ENCODE data around the gene ALDH18A1. TPM values are rescaled to one million over a fixed set of nuclear protein-coding genes. Genes with fewer than 3 reads are reported as not detected.

ALDH18A1 gene
- total and polyA plus RNA-seq, 10 donors, result 13.0 to 38.8 (median 23.2) TPM

GRCh38 chr10:95560278-95561176 lies 96.0 kb downstream of the ALDH18A1 start:
- Histone ChIP-seq H3K36me3 (no peaks in the 10 kb centered on the region), H3K27me3 (replicated peaks in 1 of 7) (peaks cover 0 to 16% (median 0%) of the 10 kb centered on the region in 7 donors), H3K4me1 (peaks cover 0 to 29% (median 17%) of the 10 kb centered on the region in 6 donors), H3K27ac (peak overlapping the region in 7 of 8 donors; percentile 53 to 83 (median 76)), H3K9me3 (no peaks in the 10 kb centered on the region), H3K4me3 (peak overlapping the region; percentile 56 to 88 (median 72))
- 6 to 21% (median 7%) methylated on average over 15 to 48 of the region's 48 CpGs for WGBS, 5 donors
- TF ChIP-seq POLR2A (IDR thresholded peaks at IDR 0.05) (no peak), POLR2AphosphoS5 (IDR thresholded peaks at IDR 0.05) (peak in 2 of 3 donors; percentile 18 to 29)
- TF ChIP-seq, protein P1, sequence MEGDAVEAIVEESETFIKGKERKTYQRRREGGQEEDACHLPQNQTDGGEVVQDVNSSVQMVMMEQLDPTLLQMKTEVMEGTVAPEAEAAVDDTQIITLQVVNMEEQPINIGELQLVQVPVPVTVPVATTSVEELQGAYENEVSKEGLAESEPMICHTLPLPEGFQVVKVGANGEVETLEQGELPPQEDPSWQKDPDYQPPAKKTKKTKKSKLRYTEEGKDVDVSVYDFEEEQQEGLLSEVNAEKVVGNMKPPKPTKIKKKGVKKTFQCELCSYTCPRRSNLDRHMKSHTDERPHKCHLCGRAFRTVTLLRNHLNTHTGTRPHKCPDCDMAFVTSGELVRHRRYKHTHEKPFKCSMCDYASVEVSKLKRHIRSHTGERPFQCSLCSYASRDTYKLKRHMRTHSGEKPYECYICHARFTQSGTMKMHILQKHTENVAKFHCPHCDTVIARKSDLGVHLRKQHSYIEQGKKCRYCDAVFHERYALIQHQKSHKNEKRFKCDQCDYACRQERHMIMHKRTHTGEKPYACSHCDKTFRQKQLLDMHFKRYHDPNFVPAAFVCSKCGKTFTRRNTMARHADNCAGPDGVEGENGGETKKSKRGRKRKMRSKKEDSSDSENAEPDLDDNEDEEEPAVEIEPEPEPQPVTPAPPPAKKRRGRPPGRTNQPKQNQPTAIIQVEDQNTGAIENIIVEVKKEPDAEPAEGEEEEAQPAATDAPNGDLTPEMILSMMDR (IDR thresholded peaks at IDR 0.05 in 8 of 11, conservative IDR thresholded peaks at IDR 0.05 in 3 of 11), result no peak
- peak; percentile 90 for DNase-seq
- intact Hi-C loops (cut with DNase I; ENCODE audit: low total_unique reads), result no loop called here

DNA sequence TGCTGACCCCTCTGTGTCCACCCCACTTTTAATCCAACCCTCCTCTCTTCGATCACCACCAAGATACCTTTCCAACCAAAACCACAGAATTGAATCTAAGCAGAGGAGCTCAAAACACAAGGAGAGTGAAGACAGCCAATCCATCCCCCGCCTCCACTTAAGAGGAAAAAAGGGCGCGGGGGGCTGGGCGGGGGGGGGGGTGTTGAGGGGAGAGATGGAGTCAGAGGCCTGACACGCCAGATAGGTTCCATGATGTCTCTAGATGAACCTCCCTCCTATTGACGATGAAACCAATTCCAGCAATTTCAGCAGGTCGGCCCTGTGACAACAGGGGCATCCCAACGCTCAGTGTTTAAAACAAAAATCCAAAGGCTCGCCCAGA lies 96.6 kb downstream of the ALDH18A1 start:
- Histone ChIP-seq H3K27me3 (replicated peaks in 1 of 7) (peaks cover 0 to 16% (median 0%) of the 10 kb centered on the region in 7 donors), H3K36me3 (no peaks in the 10 kb centered on the region), H3K4me1 (peaks cover 0 to 29% (median 17%) of the 10 kb centered on the region in 6 donors), H3K27ac (peak overlapping the region in 2 of 8 donors; percentile 81 to 83), H3K4me3 (peak overlapping the region in 7 of 8 donors; percentile 62 to 88 (median 74)), H3K9me3 (no peaks in the 10 kb centered on the region)
- intact Hi-C loops (cut with DNase I; ENCODE audit: low total_unique reads), result no loop called here
- TF ChIP-seq POLR2AphosphoS5 (IDR thresholded peaks at IDR 0.05) (no peak), POLR2A (IDR thresholded peaks at IDR 0.05) (no peak)
- TF ChIP-seq, protein P1 (IDR thresholded peaks at IDR 0.05 in 8 of 11, conservative IDR thresholded peaks at IDR 0.05 in 3 of 11), result no peak
- no peak for DNase-seq
- WGBS, 5 donors, result 64 to 80% (median 74%) methylated on average over 10 of the region's 10 CpGs

- TF ChIP-seq POLR2A (IDR thresholded peaks at IDR 0.05) (no peak), POLR2AphosphoS5 (IDR thresholded peaks at IDR 0.05) (no peak)
- TF ChIP-seq, protein P1 (IDR thresholded peaks at IDR 0.05 in 8 of 11, conservative IDR thresholded peaks at IDR 0.05 in 3 of 11), result no peak
- WGBS, 5 donors, result 66 to 81% (median 74%) methylated on average over 4 of the region's 4 CpGs
- no peak overlapping the region for H3K27ac ChIP-seq
Observed at GRCh38 chr10:95559471-95559870, 97.0 kb downstream of the ALDH18A1 start.

More at GRCh38 chr10:95559471-95559870, 97.0 kb downstream of the ALDH18A1 start:
- DNase-seq, result no peak
- Histone ChIP-seq H3K36me3 (no peaks in the 10 kb centered on the region), H3K9me3 (no peaks in the 10 kb centered on the region), H3K4me1 (peaks cover 0 to 29% (median 17%) of the 10 kb centered on the region in 6 donors), H3K27me3 (replicated peaks in 1 of 7) (peaks cover 0 to 16% (median 0%) of the 10 kb centered on the region in 7 donors), H3K4me3 (peak overlapping the region in 3 of 8 donors; percentile 67 to 88 (median 76))
- intact Hi-C loops (cut with DNase I; ENCODE audit: low total_unique reads), result no loop called here
